PFSK-1 (cell line): ENCODE data around the gene ARHGAP12.

Source experiments
- FOXP2 ChIP-seq: optimal IDR thresholded peaks from 2 replicates; pipeline ENCODE3; 2011; ENCODE audit warnings: borderline replicate concordance, control low read depth, inconsistent platforms; ENCODE audit not compliant: insufficient read depth; ENCODE audit errors: extremely low read length, extremely low read depth
- POLR2AphosphoS5 ChIP-seq: IDR thresholded peaks from 2 replicates; pipeline ENCODE4 v1.6.1; 2012; ENCODE audit warnings: low read depth, mild to moderate bottlenecking, control low read depth, low read length, moderate library complexity
- REST ChIP-seq, 2 experiments: IDR thresholded peaks; 2 replicates each; pipeline versions ENCODE4 v1.6.1 to v1.8.0; 2011 to 2012; ENCODE audit warnings: low read depth in 2 of 2, low read length in 2 of 2, control low read depth in 1 of 2, inconsistent platforms in 1 of 2, mild to moderate bottlenecking in 1 of 2, moderate library complexity in 1 of 2; ENCODE audit not compliant: insufficient read depth in 1 of 2
- SIN3A ChIP-seq: IDR thresholded peaks from 2 replicates; pipeline ENCODE4 v1.6.1; 2012; ENCODE audit warnings: mild to moderate bottlenecking, low read length, moderate library complexity, borderline replicate concordance; ENCODE audit not compliant: insufficient read depth
- TAF1 ChIP-seq: IDR thresholded peaks from 2 replicates; pipeline ENCODE4 v1.6.1; 2012; ENCODE audit warnings: low read length, control low read depth, borderline replicate concordance; ENCODE audit not compliant: insufficient read depth

ARHGAP12 gene

GRCh38 chr10:31905586-31905985 is 23.0 kb downstream of the ARHGAP12 start:
- TF ChIP-seq REST (IDR thresholded peaks at IDR 0.05; ENCODE audit: insufficient read depth in 1 of 2, low read depth in 2 of 2, low read length in 2 of 2) (no peak), FOXP2 (no peak), POLR2AphosphoS5 (no peak), SIN3A (no peak), TAF1 (no peak)

- TF ChIP-seq SIN3A (no peak), POLR2AphosphoS5 (no peak), TAF1 (no peak), FOXP2 (no peak), REST (IDR thresholded peaks at IDR 0.05; ENCODE audit: insufficient read depth in 1 of 2, low read depth in 2 of 2, low read length in 2 of 2) (no peak)
Observed at GRCh38 chr10:31902625-31903024, 26.0 kb downstream of the ARHGAP12 start.

- TF ChIP-seq TAF1 (no peak), POLR2AphosphoS5 (no peak), SIN3A (no peak), FOXP2 (no peak), REST (IDR thresholded peaks at IDR 0.05; ENCODE audit: insufficient read depth in 1 of 2, low read depth in 2 of 2, low read length in 2 of 2) (no peak)
Observed at GRCh38 chr10:31897506-31897905, 31.1 kb downstream of the ARHGAP12 start.

GRCh38 chr10:31896968-31897384 is 31.7 kb downstream of the ARHGAP12 start:
- TF ChIP-seq SIN3A = no peak
- TF ChIP-seq TAF1 = no peak
- no peak for TF ChIP-seq FOXP2
- no peak for TF ChIP-seq REST (IDR thresholded peaks at IDR 0.05; ENCODE audit: insufficient read depth in 1 of 2, low read depth in 2 of 2, low read length in 2 of 2)
- TF ChIP-seq POLR2AphosphoS5 = no peak

- TF ChIP-seq REST (IDR thresholded peaks at IDR 0.05; ENCODE audit: insufficient read depth in 1 of 2, low read depth in 2 of 2, low read length in 2 of 2) (no peak), SIN3A (no peak), TAF1 (no peak), POLR2AphosphoS5 (no peak), FOXP2 (no peak)
Observed at GRCh38 chr10:31888442-31888841, 40.2 kb downstream of the ARHGAP12 start.
